GM12874 (cell line): ENCODE measurements around the gene ZNF468.
"Not testable (repeated sequence)": the region's sequence is repeated elsewhere in the genome, so short reads cannot be mapped to it uniquely, and the experiment has no call there.

ENCODE experiments used
- TF ChIP-seq, protein P1 (sequence below): IDR thresholded peaks from 2 replicates; pipeline ENCODE4 v1.5.1; 2011; ENCODE audit warnings: low read depth, mild to moderate bottlenecking, control low read depth, low read length, moderate library complexity; ENCODE audit not compliant: insufficient read depth

Gene ZNF468

DNA sequence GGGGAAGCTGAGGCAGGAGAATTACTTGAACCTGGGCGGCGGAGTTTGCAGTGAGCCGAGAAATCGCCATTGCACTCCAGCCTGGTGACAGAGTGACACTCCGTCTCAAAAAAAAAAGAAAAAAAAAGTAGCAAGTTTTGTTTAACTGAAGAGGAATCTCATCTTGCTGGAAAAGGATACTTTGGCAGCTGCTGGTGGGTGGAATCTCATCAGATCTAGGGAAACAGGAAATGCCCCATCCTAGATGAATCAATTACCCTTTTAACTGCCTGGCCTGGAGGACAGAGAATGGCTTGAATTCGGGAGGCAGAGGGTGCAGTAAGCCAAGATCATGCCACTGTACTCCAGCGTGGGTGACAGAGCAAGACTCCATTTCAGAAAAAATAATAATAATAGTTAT lies 31.7 kb upstream of the ZNF468 start:
- TF ChIP-seq, protein P1, sequence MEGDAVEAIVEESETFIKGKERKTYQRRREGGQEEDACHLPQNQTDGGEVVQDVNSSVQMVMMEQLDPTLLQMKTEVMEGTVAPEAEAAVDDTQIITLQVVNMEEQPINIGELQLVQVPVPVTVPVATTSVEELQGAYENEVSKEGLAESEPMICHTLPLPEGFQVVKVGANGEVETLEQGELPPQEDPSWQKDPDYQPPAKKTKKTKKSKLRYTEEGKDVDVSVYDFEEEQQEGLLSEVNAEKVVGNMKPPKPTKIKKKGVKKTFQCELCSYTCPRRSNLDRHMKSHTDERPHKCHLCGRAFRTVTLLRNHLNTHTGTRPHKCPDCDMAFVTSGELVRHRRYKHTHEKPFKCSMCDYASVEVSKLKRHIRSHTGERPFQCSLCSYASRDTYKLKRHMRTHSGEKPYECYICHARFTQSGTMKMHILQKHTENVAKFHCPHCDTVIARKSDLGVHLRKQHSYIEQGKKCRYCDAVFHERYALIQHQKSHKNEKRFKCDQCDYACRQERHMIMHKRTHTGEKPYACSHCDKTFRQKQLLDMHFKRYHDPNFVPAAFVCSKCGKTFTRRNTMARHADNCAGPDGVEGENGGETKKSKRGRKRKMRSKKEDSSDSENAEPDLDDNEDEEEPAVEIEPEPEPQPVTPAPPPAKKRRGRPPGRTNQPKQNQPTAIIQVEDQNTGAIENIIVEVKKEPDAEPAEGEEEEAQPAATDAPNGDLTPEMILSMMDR: no peak

DNA sequence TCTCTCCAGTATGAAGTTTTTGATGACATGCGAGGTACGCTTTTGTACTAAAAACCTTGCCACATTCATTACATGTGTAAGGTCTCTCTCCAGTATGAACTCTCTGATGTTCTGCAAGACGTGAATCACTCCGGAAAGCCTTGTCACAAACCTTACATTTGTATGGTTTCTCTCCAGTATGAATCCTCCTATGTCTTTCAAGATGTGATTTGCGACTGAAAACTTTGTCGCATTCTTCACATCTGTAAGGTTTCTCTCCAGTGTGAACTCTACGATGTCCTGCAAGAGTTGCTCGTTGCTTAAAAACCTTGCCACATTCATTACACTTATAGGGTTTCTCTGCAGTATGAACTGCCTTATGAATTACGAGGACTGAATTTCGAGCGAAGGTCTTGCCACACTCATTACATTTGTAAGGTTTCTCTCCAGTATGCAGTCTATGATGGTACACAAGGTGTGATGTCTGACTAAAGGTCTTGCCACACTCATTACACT lies 23.5 kb upstream of the ZNF468 start:
- TF ChIP-seq, protein P1: no peak

DNA sequence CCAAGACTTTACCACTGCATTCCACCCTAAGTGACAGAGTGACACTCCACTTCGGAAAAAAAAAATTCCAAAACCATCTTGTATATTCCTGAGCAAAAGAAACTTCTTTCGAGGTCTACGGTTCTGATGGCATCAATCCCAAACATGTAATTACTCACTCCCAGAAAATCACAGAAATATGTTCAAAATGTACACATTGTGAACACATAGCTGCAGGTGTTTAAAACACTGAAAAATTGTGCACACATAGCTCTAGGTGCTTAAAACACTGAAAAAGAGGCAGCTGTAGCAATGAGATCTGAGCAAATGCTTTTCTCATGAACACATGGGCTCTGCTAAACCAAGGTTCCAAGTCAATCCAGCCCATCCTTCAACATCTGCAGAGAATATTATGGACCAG lies 14.0 kb upstream of the ZNF468 start:
- TF ChIP-seq, protein P1: no peak

DNA sequence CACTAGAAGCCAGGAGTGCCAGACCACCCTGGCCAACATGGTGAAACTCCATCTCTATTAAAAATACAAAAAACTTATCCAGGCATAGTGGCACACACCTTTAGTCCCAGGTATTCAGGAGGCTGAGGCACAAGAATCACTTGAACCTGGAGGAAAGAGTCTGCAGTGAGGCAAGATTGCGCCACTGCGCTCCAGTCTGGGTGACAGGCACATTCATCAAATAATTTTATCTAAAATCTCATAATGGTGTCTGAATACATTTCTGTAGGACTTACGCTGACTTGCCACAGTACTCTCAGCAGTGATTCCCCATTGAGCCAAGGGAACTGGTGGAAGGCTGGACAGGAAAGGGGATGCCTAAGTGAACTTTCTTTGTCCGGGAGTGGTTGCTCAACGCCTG lies 31.7 kb downstream of the ZNF468 start:
- TF ChIP-seq, protein P1: no peak

DNA sequence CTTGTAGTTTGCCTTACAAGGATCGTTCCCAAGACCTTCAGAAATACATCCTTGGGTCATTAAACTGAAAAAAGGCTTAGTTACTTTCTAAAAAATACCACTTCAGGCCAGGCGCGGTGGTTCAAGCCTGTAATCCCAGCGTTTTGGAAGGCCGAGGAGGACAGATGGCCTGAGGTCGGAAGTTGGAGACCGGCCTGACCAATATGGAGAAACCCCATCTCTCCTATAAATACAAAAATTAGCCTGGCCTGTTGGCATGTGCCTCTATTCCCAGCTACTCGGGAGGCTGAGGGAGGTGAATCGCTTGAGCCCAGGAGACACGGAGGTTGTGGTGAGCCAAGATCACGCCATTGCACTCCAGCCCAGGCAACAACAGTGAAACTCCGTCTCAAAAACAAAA lies 33.7 kb downstream of the ZNF468 start:
- TF ChIP-seq, protein P1: no peak

DNA sequence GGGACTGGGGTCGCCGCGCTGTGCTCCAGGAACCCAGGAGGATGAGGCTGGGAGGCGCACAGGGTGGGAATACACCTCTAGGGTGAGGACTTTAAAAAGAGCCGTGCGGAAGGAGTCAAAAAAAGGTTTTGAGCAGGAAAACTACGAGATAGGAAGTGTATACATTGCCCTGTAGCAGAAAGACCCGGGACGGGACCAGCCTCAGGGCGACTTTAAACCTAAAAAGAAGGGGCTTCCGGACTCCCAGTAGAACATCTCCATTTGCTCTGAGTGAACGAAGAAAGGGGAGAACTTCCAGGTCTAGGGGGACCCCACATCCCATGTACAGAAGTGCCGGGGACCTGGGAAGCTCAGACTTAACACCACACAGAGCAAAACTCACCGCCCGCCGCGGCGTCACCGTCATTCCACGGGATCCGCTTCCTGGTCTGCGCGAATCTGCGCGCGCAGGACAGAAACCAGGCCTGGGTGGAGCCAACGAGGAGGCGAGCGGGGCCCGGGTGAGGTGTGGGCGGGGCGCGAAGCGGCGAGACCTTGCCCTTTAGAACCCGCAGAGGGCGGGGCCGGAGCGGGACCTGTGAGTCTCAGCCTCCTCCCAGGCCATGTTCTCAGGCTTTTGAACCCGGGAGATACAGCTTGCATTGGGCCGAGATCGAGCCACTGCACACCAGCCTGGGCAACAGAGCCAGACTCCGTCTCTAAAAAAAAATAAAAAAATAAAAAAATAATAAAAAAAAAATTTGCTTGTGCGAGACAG lies 36.0 kb downstream of the ZNF468 start, which contains the start of gene ZNF28:
Gene ZNF28, minus strand, starts transcription at position 430 of the 757 bp plus-strand sequence. CDS start 3,675 bp downstream, outside the sequence.
- TF ChIP-seq, protein P1: not testable (repeated sequence)

DNA sequence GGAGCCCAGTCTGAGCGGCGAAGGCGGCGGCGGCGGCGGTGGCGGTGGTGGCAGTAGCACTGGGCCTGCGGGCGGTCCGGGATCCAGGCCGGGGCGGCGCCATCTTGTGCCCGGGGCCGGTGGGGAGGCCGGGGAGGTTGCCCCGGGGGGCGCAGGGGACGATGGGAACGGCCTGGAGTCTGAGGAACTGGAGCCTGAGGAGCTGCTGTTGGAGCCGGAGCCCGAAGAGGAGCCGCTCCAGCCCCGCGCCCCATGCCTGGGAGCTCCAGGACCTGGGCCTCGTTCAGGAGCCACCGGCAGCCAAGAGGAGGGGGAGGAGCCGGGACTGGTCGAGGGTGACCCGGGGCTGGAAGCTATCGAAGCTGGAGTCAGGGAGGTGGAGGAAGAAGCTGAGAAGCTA lies 47.6 kb downstream of the ZNF468 start:
- TF ChIP-seq, protein P1: no peak
